CD14-positive monocyte (primary cell): Measurements from ENCODE around the gene PPA2. TPM values are rescaled to one million over a fixed set of nuclear protein-coding genes. Genes with fewer than 3 reads are reported as not detected.

Source experiments
- DNase-seq, 3 donors: peaks; one replicate each; pipeline ENCODE4 v3.0.0-alpha.2; 2011 to 2022
- H2AFZ ChIP-seq: 2 replicates; pipeline ENCODE4 v1.6.0; 2012; ENCODE audit warnings: mild to moderate bottlenecking, low read depth, low read length, inconsistent platforms; ENCODE audit not compliant: insufficient read depth, poor library complexity, severe bottlenecking
- H3K27ac ChIP-seq, 2 donors: 1 replicate in 1 of 2; 2 replicates in 1 of 2; pipeline ENCODE4 v1.5.1; 2012 to 2013; ENCODE audit warnings: low read length in 2 of 2, control low read depth in 1 of 2, inconsistent platforms in 1 of 2, low read depth in 1 of 2, mild to moderate bottlenecking in 1 of 2
- H3K27me3 ChIP-seq, 2 donors: one replicate each; pipeline versions ENCODE4 v1.6.0 to v1.6.1; 2011 to 2013; ENCODE audit warnings: low read length in 2 of 2; ENCODE audit not compliant: control insufficient read depth in 2 of 2, insufficient read depth in 2 of 2
- H3K36me3 ChIP-seq, 2 donors: replicated peaks in 1 of 2; 1 replicate in 1 of 2; 2 replicates in 1 of 2; pipeline versions ENCODE4 v1.5.1 to v1.6.1; 2012 to 2013; ENCODE audit warnings: low read length in 2 of 2, control low read depth in 1 of 2, inconsistent platforms in 1 of 2, mild to moderate bottlenecking in 1 of 2; ENCODE audit not compliant: insufficient read depth in 2 of 2, control insufficient read depth in 1 of 2
- H3K4me1 ChIP-seq, 2 donors: 1 replicate in 1 of 2; 2 replicates in 1 of 2; pipeline versions ENCODE4 v1.5.1 to v1.6.1; 2012 to 2013; ENCODE audit warnings: low read length in 2 of 2, control low read depth in 1 of 2, inconsistent platforms in 1 of 2, mild to moderate bottlenecking in 1 of 2, moderate library complexity in 1 of 2; ENCODE audit not compliant: insufficient read depth in 2 of 2, control insufficient read depth in 1 of 2
- H3K4me2 ChIP-seq: replicated peaks from 2 replicates; pipeline ENCODE3; 2012; ENCODE audit warnings: low read length, moderate library complexity, mild to moderate bottlenecking; ENCODE audit not compliant: poor library complexity, severe bottlenecking; ENCODE audit errors: extremely low read depth
- H3K4me3 ChIP-seq, 3 experiments: fragments of 200-600 bp in 1 of 3; sonication (generic) in 1 of 3; replicated peaks in 1 of 3; 1 replicate in 2 of 3; 2 replicates in 1 of 3; pipeline ENCODE4 v1.5.1; 2011 to 2013; ENCODE audit warnings: low read length in 3 of 3, mild to moderate bottlenecking in 3 of 3, control low read depth in 2 of 3, low read depth in 2 of 3, inconsistent platforms in 1 of 3, moderate library complexity in 1 of 3
- H3K79me2 ChIP-seq: 2 replicates; pipeline ENCODE4 v1.6.0; 2012; ENCODE audit warnings: mild to moderate bottlenecking, control low read depth, inconsistent platforms, low read length, moderate library complexity; ENCODE audit not compliant: insufficient read depth
- H3K9ac ChIP-seq: 2 replicates; pipeline ENCODE4 v1.6.0; 2017; ENCODE audit warnings: low read length, mild to moderate bottlenecking; ENCODE audit not compliant: insufficient read depth, poor library complexity, severe bottlenecking
- H3K9me3 ChIP-seq, 2 donors: replicated peaks in 1 of 2; 1 replicate in 1 of 2; 2 replicates in 1 of 2; pipeline versions ENCODE4 v1.5.1 to v1.6.1; 2012 to 2013; ENCODE audit warnings: low read length in 2 of 2, control low read depth in 1 of 2; ENCODE audit not compliant: control insufficient read depth in 1 of 2, insufficient read depth in 1 of 2
- H4K20me1 ChIP-seq: 2 replicates; pipeline ENCODE4 v1.6.0; 2012; ENCODE audit warnings: mild to moderate bottlenecking, low read length, control low read depth, moderate library complexity; ENCODE audit not compliant: insufficient read depth
- H3K27ac Mint-ChIP-seq, 7 donors: one replicate each; pipeline ENCODE4 v1.8.0; 2020; ENCODE audit warnings: mild to moderate bottlenecking in 7 of 7, mixed read lengths in 7 of 7, moderate library complexity in 6 of 7, inconsistent platforms in 2 of 7
- H3K27me3 Mint-ChIP-seq, 3 donors: one replicate each; pipeline ENCODE4 v1.8.0; 2021 to 2022; ENCODE audit warnings: low read depth in 3 of 3, mild to moderate bottlenecking in 3 of 3, mixed read lengths in 3 of 3, moderate library complexity in 3 of 3, inconsistent platforms in 1 of 3
- H3K36me3 Mint-ChIP-seq, 2 donors: one replicate each; pipeline ENCODE4 v1.8.0; 2020; ENCODE audit warnings: mixed read lengths in 2 of 2, inconsistent platforms in 1 of 2, mild to moderate bottlenecking in 1 of 2
- H3K4me1 Mint-ChIP-seq: one replicate; pipeline ENCODE4 v1.8.0; 2020; ENCODE audit warnings: mild to moderate bottlenecking, mixed read lengths
- H3K4me3 Mint-ChIP-seq, 2 donors: one replicate each; pipeline ENCODE4 v1.8.0; 2020; ENCODE audit warnings: mild to moderate bottlenecking in 2 of 2, mixed read lengths in 2 of 2, moderate library complexity in 1 of 2
- H3K9me3 Mint-ChIP-seq, 7 donors: one replicate each; pipeline ENCODE4 v1.8.0; 2020 to 2022; ENCODE audit warnings: mixed read lengths in 7 of 7, mild to moderate bottlenecking in 6 of 7, moderate library complexity in 6 of 7, inconsistent platforms in 2 of 7
- WGBS: methylation state at CpG from one replicate; pipeline ENCODE4 v1.1.5; 2013; ENCODE audit warnings: missing lambda C conversion rate; ENCODE audit not compliant: insufficient coverage; 5-methylcytosine and 5-hydroxymethylcytosine counted together
- intact Hi-C, 2 donors: fragments of 100-400 bp; cut with micrococcal nuclease; formaldehyde crosslinking; loops; one replicate each; pipeline versions ENCODE4 v1.15.0 to v1.15.1; 2023
- polyA plus RNA-seq, 3 donors: library from polyadenylated mRNA; depleted of rRNA in 1 of 3; unstranded in 2 of 3; stranded (reverse) in 1 of 3; fragments of 300-500 nt in 2 of 3; fragments of >200 nt in 1 of 3; fragmentation: Illumina TruSeq in 2 of 3; gene quantifications; 1 replicate in 2 of 3; 2 replicates in 1 of 3; pipeline ENCODE4 v1.2.3, GENCODE V29; 2012 to 2021
- TF ChIP-seq, protein P1 (sequence below): fragments of 200-600 bp; IDR thresholded peaks from one replicate; pipeline ENCODE4 v1.8.0; 2022; ENCODE audit warnings: antibody characterized with exemption, mild to moderate bottlenecking

The PPA2 gene
- polyA plus RNA-seq, 3 donors, result 24.8 to 128 (median 110) TPM

- no peak overlapping the region for H3K4me3 Mint-ChIP-seq
- Histone ChIP-seq H3K9ac (no peak overlapping the region), H4K20me1 (no peaks in the 10 kb centered on the region), H3K36me3 (peaks cover 11 to 37% of the 10 kb centered on the region in 2 donors), H3K79me2 (no peaks in the 10 kb centered on the region), H2AFZ (no peak overlapping the region), H3K4me1 (peaks cover 0 to 7% of the 10 kb centered on the region in 2 donors), H3K27ac (no peak overlapping the region), H3K4me3 (no peak overlapping the region), H3K27me3 (no peaks in the 10 kb centered on the region), H3K4me2 (no peak overlapping the region), H3K9me3 (peaks cover 0 to 5% of the 10 kb centered on the region in 2 donors)
- H3K9me3 Mint-ChIP-seq, result peaks cover 0 to 6% (median 3%) of the 10 kb centered on the region in 7 donors
- WGBS, result no CpG with 5 or more reads among the region's 1 CpG
- no peak overlapping the region for H3K27ac Mint-ChIP-seq
- peaks cover 6% of the 10 kb centered on the region for H3K4me1 Mint-ChIP-seq
- H3K27me3 Mint-ChIP-seq, result no peaks in the 10 kb centered on the region
- intact Hi-C loops, result no loop called here
- no peak for DNase-seq
- H3K36me3 Mint-ChIP-seq, result peaks cover 12 to 43% of the 10 kb centered on the region in 2 donors
- TF ChIP-seq, protein P1, sequence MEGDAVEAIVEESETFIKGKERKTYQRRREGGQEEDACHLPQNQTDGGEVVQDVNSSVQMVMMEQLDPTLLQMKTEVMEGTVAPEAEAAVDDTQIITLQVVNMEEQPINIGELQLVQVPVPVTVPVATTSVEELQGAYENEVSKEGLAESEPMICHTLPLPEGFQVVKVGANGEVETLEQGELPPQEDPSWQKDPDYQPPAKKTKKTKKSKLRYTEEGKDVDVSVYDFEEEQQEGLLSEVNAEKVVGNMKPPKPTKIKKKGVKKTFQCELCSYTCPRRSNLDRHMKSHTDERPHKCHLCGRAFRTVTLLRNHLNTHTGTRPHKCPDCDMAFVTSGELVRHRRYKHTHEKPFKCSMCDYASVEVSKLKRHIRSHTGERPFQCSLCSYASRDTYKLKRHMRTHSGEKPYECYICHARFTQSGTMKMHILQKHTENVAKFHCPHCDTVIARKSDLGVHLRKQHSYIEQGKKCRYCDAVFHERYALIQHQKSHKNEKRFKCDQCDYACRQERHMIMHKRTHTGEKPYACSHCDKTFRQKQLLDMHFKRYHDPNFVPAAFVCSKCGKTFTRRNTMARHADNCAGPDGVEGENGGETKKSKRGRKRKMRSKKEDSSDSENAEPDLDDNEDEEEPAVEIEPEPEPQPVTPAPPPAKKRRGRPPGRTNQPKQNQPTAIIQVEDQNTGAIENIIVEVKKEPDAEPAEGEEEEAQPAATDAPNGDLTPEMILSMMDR, result no peak
Measured at GRCh38 chr4:105400901-105401677, 72.8 kb downstream of the PPA2 start.

GRCh38 chr4:105399532-105400161, 74.2 kb downstream of the PPA2 start:
- peaks cover 0 to 2% of the 10 kb centered on the region in 2 donors for H3K9me3 ChIP-seq
- H3K27me3 ChIP-seq, result no peaks in the 10 kb centered on the region
- no peaks in the 10 kb centered on the region for H3K79me2 ChIP-seq
- no peak overlapping the region for H3K27ac ChIP-seq
- no peaks in the 10 kb centered on the region for H3K4me1 ChIP-seq
- H4K20me1 ChIP-seq, result no peaks in the 10 kb centered on the region
- H3K9ac ChIP-seq, result no peak overlapping the region
- no peak overlapping the region for H2AFZ ChIP-seq
- peaks cover 17 to 48% of the 10 kb centered on the region in 2 donors for H3K36me3 Mint-ChIP-seq
- no peak overlapping the region for H3K4me3 Mint-ChIP-seq
- 100% methylated on average over 1 of the region's 2 CpGs for WGBS
- peaks cover 0 to 4% (median under 1%) of the 10 kb centered on the region in 7 donors for H3K9me3 Mint-ChIP-seq
- H3K27me3 Mint-ChIP-seq, result no peaks in the 10 kb centered on the region
- DNase-seq, result no peak
- peaks cover 19 to 51% of the 10 kb centered on the region in 2 donors for H3K36me3 ChIP-seq
- no peak overlapping the region for H3K4me2 ChIP-seq
- intact Hi-C loops, result no loop called here
- H3K4me3 ChIP-seq, result no peak overlapping the region
- TF ChIP-seq, protein P1, result no peak
- peak overlapping the region in 1 of 7 donors; percentile 57 for H3K27ac Mint-ChIP-seq
- no peaks in the 10 kb centered on the region for H3K4me1 Mint-ChIP-seq
